ENCODE results near the gene HNRNPA0.
"Not testable (repeated sequence)": the region's sequence is repeated elsewhere in the genome, so short reads cannot be mapped to it uniquely, and the experiment has no call there.

Gene HNRNPA0

GRCh38 chr5:137754188-137754960 is at the start of gene HNRNPA0:
Gene HNRNPA0, minus strand, starts transcription at chr5:137754363. Its CDS starts 297 bp downstream, at chr5:137754066.
- peak; percentile 92 for DNase-seq (ENCODE audit: low read depth)

DNA sequence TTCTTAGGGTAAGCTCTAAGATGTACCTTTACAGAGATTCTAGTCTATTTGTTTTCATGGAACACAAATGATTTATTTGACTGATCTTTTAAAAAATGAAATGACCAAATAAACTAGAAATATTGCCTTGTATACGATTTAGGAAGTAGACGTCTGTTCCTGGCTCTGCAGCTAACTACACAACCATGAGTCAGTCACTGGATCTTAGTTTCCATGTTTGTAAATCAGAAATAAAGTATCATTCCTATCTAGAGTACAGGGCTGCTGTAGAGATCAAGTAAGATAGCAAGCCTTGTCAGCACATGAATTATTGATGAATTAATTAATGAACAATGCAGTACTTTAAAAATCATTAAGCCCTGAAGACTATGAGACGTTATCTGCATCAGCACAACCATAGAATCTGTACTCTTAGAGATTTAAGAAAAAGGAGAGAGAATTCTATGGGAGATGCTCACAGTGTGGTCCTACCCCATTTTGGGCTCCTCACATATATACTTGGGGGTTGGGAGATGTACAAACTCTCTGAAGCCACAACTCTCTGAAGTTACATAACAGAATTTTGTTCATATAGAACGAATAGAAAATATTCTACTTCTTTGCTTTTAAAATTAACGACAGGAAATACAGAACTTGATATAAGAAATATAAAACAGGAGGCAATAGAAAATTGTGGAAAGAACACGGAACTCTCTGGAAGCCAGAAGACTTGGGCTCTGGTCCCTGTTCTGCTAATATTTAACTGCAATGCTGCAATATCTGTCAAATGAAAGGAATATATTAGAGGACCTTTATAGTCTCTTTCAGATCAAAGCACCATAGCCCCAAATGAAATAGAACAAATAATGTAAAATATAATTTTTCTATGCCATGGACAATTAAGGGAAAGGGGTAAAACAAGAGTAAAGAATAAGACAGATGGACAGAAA is 48.4 kb upstream of the HNRNPA0 start:
- no peak for DNase-seq (ENCODE audit: low read depth)

DNA sequence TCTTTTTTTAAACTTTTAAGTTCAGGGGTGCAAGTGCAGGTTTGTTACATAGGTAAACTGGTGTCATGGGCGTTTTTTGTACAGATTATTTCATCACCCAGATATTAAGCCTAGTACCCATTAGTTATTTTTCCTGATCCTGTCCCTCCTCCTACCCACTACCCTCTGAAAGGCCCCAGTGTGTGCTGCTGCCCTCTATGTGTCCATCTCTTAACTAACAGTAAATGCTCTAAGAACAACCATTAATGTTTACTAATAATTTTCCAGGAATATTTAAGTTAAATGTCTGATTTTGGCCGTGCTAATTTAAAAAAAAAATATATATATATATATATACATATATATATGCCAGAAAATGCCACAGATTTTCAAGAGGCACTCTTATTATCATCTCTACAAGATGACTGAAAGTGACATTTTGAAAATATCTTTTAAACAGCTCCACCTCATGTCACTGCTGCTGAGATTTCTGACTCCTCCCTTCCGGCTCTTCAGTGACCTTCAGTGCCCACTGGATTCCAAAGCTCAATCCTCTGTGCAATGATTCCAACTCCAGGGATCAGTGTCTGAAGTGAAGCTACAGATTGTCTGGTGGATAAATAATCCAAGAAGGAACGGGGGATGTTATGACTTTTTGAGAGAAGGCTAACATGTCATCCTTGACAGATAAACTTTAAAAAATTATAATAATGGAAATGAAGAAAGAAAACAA is 46.7 kb upstream of the HNRNPA0 start:
- DNase-seq (ENCODE audit: low read depth): no peak

DNA sequence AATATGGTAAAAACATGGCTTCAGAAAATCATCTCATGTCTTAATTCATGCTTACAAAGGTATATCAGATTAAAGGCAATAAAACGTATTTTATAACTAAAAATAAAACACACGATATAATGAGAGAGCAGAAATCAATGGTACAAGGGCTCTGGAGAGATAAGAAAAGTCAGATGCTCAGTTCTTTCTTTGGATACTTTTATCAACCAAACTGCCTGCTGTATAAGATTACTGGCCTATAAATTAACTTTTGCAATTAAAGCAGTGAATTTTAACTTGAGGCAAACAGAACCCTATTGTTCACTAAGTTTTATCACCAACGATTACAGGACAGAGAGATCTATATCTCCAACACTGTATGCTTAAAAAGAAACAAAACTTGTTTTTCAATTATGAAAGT is 42.1 kb upstream of the HNRNPA0 start:
- no peak for DNase-seq (ENCODE audit: low read depth)

- DNase-seq (ENCODE audit: low read depth): no peak
Observed at GRCh38 chr5:137794863-137795262, 40.7 kb upstream of the HNRNPA0 start.

GRCh38 chr5:137792303-137792702 is 38.1 kb upstream of the HNRNPA0 start:
- DNase-seq (ENCODE audit: low read depth): no peak

GRCh38 chr5:137791799-137792198 is 37.6 kb upstream of the HNRNPA0 start:
- DNase-seq (ENCODE audit: low read depth): no peak

DNA sequence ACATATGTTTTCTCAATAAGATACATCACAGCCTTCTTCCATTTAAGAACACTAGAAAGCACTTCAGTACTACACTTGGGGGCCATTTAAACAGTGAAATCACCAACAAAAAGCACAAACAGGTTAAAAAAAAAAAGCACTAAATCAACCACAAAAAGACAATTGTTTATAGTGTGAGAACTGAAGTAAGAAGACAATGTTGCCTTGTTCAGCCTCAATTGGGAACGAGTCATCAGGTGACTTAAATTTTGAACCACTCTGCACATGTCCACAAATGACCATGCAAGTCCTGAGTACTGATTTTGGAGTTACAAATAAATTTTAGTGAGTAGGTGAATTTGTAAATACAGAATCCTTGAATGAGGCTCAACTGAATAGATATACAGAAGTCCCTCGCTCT is 37.2 kb upstream of the HNRNPA0 start:
- DNase-seq (ENCODE audit: low read depth): no peak

- not testable (repeated sequence) for DNase-seq (ENCODE audit: low read depth)
Observed at GRCh38 chr5:137788560-137788959, 34.4 kb upstream of the HNRNPA0 start.

DNA sequence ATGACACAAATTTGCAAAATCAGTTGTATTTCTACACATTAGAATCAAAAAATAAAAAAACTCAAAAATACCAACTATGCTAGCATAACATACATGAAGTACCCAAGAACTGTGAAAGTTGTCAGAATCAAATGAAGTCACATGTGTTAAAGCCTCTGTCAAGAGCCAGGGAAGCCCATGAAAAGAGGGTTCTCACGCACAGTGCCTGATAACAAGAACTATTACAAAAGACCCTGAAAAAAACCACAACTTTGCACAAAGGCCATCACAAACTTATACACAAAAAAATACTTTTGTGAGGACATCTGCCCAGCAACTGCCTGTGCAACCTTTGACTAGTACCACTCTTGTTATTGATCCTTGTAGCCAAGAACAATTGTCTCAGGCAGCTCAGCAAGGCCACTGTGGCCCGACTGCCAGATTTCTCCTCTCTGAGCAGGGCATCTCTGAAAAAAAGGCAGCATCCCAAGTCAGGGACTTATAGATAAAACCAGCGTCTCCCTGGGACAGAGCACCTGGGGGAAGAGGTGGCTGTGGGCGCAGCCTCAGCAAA is 28.9 kb upstream of the HNRNPA0 start:
- no peak for DNase-seq (ENCODE audit: low read depth)

GRCh38 chr5:137782055-137782454 is 27.9 kb upstream of the HNRNPA0 start:
- DNase-seq (ENCODE audit: low read depth): no peak

DNA sequence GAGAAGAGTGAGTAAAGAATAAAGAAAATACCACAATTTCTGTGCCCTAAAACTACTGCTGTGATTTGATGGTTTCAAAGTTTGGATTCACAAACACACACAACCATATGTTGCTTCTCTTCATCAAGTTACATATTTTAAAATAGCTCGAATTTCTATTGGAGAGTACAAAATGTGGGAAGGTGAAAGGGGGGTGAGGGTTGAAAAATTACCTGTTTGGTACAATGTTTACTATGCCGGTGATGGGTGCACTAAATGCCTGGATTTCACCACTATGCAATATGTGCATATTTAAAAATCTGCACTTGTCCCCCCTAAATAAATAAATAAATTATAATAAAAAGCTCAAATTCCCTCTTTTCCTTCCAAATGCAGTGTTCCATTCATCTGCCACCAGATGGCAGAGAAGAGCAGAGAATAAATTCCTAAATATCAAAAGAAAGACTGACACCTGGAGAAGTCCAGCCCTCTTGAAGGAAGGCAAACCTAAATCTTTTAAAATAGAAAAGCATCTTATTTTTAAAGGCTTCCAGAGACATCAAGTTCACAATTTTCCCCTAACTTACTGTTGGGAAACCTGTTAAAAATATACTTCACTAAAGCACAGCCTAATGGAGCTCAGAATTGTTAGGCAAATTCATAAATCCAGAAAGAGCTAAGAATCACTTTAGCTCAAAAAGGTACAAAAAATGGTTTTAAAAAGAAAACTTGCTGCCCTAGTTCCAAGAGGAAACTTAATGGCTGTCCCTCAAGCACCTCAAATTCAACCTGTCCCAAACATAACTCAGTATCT is 24.8 kb upstream of the HNRNPA0 start:
- DNase-seq (ENCODE audit: low read depth): no peak

DNA sequence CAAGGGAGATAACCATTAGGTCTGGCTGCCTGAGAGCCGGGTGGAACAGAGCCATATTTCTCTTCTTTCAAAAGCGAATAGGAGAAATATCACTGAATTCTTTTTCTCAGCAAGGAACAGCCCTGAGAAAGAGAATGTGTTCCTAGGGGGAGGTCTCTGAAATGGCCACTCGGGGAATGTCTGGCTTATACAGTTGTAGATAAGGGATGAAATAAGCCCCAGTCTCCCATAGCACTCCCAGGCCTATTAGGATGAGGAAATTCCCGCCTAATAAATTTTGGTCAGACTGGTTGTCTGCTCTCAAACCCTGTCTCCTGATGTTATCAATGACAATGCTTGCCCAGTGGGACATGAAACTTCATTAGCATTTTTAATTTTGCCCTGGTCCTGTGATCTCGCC is 13.8 kb upstream of the HNRNPA0 start:
- not testable (repeated sequence) for DNase-seq (ENCODE audit: low read depth)

DNA sequence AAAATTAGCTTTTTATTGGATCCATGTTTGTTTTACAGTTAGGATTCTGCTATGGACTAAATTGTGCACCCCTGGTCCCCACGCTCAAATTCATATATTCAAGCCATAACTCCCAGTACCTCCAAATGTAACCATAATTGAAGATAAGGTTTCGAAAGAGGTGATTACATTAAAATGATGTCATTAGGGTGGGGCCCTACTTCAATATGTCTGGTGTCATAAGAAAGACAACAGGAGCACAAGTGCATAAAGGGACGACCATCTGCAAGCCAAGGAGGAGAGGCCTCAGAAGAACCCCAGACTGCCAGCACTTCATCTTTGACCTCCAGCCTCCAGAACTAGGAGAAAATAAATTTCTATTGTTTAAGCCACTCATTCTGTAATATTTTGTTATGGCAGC is 7.4 kb upstream of the HNRNPA0 start:
- DNase-seq (ENCODE audit: low read depth): no peak

GRCh38 chr5:137760719-137761516 is 6.8 kb upstream of the HNRNPA0 start:
- no peak for DNase-seq (ENCODE audit: low read depth)

- DNase-seq (ENCODE audit: low read depth): no peak
Observed at GRCh38 chr5:137760294-137760693, 6.1 kb upstream of the HNRNPA0 start.

DNA sequence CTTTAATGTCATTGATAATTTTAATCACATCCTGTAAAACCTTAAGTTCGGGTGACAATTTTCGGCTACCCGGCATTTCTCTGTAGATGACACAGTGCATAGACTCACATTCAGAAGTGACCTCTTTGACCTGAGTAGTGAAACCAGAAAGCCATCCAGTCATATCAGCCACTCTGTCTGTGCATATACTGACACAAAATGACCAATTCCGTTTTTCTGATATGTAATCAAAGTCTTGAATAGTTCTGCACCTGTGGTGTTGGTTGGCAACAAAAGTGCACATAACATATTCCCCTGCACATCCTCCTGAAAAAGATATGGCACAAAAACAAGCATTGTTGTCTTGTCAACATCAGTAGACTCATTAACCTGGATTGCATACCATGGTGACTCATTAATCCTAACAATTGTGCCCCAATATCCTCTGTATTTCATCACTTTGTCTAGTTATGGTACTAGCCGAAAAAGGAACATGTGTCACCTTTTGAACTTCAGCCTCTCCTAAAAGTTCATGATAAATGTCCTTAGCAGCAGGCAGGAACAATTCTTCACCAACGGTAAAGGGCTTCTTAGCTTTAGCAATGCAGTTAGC is 4.6 kb upstream of the HNRNPA0 start:
- DNase-seq (ENCODE audit: low read depth): no peak

GRCh38 chr5:137758121-137758520 is 4.0 kb upstream of the HNRNPA0 start:
- DNase-seq (ENCODE audit: low read depth): no peak

DNA sequence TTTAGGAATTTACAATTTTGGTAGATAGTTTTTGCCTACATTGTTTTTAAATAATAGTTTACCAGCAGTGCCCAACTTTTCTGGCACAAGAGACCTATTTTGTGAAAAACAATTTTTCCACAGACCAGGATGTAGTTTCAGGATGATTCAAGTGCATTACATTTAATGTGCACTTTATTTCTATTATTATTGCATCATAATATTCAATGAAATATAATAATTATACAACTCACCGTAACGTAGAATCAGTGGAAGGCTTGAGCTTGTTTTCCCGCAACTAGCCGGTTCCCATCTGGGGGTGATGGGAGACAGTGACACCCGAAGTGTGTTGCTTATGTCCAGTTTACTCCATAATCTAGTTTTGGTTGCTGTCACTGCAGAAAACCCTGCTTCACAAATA is 3.5 kb upstream of the HNRNPA0 start:
- DNase-seq (ENCODE audit: low read depth): no peak

Data from CMK (cell line).